ENCODE results near the gene IL12RB1.
"Not testable (repeated sequence)": the region's sequence is repeated elsewhere in the genome, so short reads cannot be mapped to it uniquely, and the experiment has no call there.

The IL12RB1 gene

GRCh38 chr19:18055967-18056366 lies 30.8 kb downstream of the IL12RB1 start:
- DNase-seq (ENCODE audit: extremely low spot score, insufficient read length, low read depth) = no peak
- no peak for FAIRE-seq

- FAIRE-seq = no peak
These were observed 33.0 kb downstream of the IL12RB1 start for GRCh38 chr19:18053576-18054219.

GRCh38 chr19:18051887-18052286 lies 34.8 kb downstream of the IL12RB1 start:
- FAIRE-seq (no peak), DNase-seq (ENCODE audit: extremely low spot score, insufficient read length, low read depth) (no peak)

More at GRCh38 chr19:18053576-18054219, 33.0 kb downstream of the IL12RB1 start:
- DNase-seq (ENCODE audit: extremely low spot score, insufficient read length, low read depth) = no peak

GRCh38 chr19:18049385-18049784 lies 37.3 kb downstream of the IL12RB1 start:
- FAIRE-seq = no peak
- no peak for DNase-seq (ENCODE audit: extremely low spot score, insufficient read length, low read depth)

GRCh38 chr19:18046059-18046718 lies 40.5 kb downstream of the IL12RB1 start:
- DNase-seq (ENCODE audit: extremely low spot score, insufficient read length, low read depth) = no peak
- FAIRE-seq = no peak

- FAIRE-seq (no peak), DNase-seq (ENCODE audit: extremely low spot score, insufficient read length, low read depth) (no peak)
These were observed 41.3 kb downstream of the IL12RB1 start for GRCh38 chr19:18045307-18046050.

- DNase-seq (ENCODE audit: extremely low spot score, insufficient read length, low read depth) = peak; percentile 84
- FAIRE-seq = peak; percentile 96
These were observed 41.9 kb downstream of the IL12RB1 start for GRCh38 chr19:18044825-18045304.

GRCh38 chr19:18043676-18044075 lies 43.1 kb downstream of the IL12RB1 start:
- FAIRE-seq (no peak), DNase-seq (ENCODE audit: extremely low spot score, insufficient read length, low read depth) (no peak)

GRCh38 chr19:18041054-18041453 lies 45.7 kb downstream of the IL12RB1 start:
- FAIRE-seq = no peak
- no peak for DNase-seq (ENCODE audit: extremely low spot score, insufficient read length, low read depth)

GRCh38 chr19:18032102-18032501 lies 54.6 kb downstream of the IL12RB1 start:
- FAIRE-seq; DNase-seq (ENCODE audit: extremely low spot score, insufficient read length, low read depth): not testable (repeated sequence)

- not testable (repeated sequence) for DNase-seq (ENCODE audit: extremely low spot score, insufficient read length, low read depth); FAIRE-seq
These were observed 55.3 kb downstream of the IL12RB1 start for GRCh38 chr19:18031401-18031800.

- FAIRE-seq (no peak), DNase-seq (ENCODE audit: extremely low spot score, insufficient read length, low read depth) (no peak)
These were observed 57.0 kb downstream of the IL12RB1 start for GRCh38 chr19:18029617-18030338.

- DNase-seq (ENCODE audit: extremely low spot score, insufficient read length, low read depth) (no peak), FAIRE-seq (no peak)
These were observed 59.6 kb downstream of the IL12RB1 start for GRCh38 chr19:18027151-18027550.

GRCh38 chr19:18023622-18024251 lies 63.0 kb downstream of the IL12RB1 start:
- FAIRE-seq (peak; percentile 48), DNase-seq (ENCODE audit: extremely low spot score, insufficient read length, low read depth) (no peak)

- no peak for FAIRE-seq
- no peak for DNase-seq (ENCODE audit: extremely low spot score, insufficient read length, low read depth)
These were observed 65.5 kb downstream of the IL12RB1 start for GRCh38 chr19:18021121-18021755.

GRCh38 chr19:18020212-18021085 lies 66.3 kb downstream of the IL12RB1 start:
- DNase-seq (ENCODE audit: extremely low spot score, insufficient read length, low read depth) (no peak), FAIRE-seq (no peak)

GRCh38 chr19:18017275-18018083 lies 69.3 kb downstream of the IL12RB1 start:
- FAIRE-seq (no peak), DNase-seq (ENCODE audit: extremely low spot score, insufficient read length, low read depth) (no peak)
